Adipocyte (in vitro differentiated cells): ENCODE measurements around the gene CTXN1.
"Not testable (repeated sequence)": the region's sequence is repeated elsewhere in the genome, so short reads cannot be mapped to it uniquely, and the experiment has no call there.

Experiments
- DNase-seq: peaks from one replicate; pipeline ENCODE4 v3.0.0-alpha.2; 2015; ENCODE audit warnings: low read depth
- H3K27me3 ChIP-seq: replicated peaks from 2 replicates; pipeline ENCODE4 v1.7.0; 2013; ENCODE audit warnings: mild to moderate bottlenecking, low read length, moderate library complexity; ENCODE audit not compliant: control insufficient read depth, insufficient read depth
- H3K36me3 ChIP-seq: 2 replicates; pipeline ENCODE4 v1.7.0; 2013; ENCODE audit warnings: low read length, mild to moderate bottlenecking, moderate library complexity; ENCODE audit not compliant: control insufficient read depth, insufficient read depth, severe bottlenecking
- H3K4me1 ChIP-seq: 2 replicates; pipeline ENCODE4 v1.7.0; 2013; ENCODE audit warnings: mild to moderate bottlenecking, low read length, moderate library complexity; ENCODE audit not compliant: control insufficient read depth, insufficient read depth
- H3K4me3 ChIP-seq: 2 replicates; pipeline ENCODE4 v1.7.0; 2013; ENCODE audit warnings: mild to moderate bottlenecking, low read length, moderate library complexity
- H3K9ac ChIP-seq: 2 replicates; pipeline ENCODE4 v1.7.0; 2013; ENCODE audit warnings: mild to moderate bottlenecking, low read length, moderate library complexity
- H3K9me3 ChIP-seq: 2 replicates; pipeline ENCODE4 v1.7.0; 2013; ENCODE audit warnings: mild to moderate bottlenecking, low read length, moderate library complexity; ENCODE audit not compliant: control insufficient read depth

Gene CTXN1

DNA sequence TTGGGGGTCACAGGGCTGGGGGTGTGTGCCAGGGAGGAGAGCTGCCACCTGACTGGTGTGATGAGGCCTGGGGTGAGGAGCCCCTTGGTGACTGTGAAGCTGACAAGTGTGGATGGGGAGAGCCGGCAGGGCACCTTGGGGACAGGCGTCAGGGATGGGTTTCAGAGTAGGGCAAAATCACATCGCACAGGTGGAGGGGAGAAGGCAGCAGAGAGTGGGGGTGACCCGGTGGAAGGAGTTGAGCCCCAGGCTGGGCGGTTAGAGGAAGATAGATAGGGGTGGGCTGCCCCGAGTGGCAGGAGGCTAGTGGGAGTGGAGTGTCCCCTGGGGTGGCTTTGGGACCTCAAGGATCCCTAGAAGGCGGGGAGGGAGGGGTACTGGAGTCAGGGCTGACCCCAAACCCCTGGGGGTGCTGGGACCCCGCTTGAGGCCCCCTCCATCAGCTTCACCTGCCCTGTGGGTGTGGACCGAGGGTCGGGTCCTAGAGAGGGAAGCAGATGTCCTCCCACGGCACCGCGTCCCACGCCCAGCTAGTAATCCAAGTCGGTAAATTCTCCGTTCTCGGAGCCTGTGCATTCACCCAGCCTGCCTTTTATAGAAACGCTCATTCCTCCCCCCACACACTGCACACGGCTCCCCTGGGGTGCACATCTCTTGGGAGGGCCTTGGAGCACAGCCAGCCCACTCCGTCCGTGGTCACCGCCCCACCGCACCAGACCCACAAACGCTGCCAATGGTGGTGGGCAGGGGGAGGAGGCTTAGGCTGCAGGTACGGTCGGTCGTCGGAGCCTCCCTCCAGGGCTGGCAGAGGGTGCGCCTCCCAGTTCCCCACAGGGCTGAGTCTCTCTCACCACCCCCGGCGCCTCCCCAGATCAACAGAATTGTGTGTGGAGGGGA lies 2.4 kb downstream of the CTXN1 start:
- Histone ChIP-seq H3K9me3 (no peaks in the 10 kb centered on the region), H3K36me3 (peaks cover 12% of the 10 kb centered on the region), H3K4me3 (no peak overlapping the region), H3K27me3 (no peaks in the 10 kb centered on the region), H3K9ac (peak overlapping the region; percentile 42), H3K4me1 (peaks cover 30% of the 10 kb centered on the region)
- DNase-seq, result no peak

DNA sequence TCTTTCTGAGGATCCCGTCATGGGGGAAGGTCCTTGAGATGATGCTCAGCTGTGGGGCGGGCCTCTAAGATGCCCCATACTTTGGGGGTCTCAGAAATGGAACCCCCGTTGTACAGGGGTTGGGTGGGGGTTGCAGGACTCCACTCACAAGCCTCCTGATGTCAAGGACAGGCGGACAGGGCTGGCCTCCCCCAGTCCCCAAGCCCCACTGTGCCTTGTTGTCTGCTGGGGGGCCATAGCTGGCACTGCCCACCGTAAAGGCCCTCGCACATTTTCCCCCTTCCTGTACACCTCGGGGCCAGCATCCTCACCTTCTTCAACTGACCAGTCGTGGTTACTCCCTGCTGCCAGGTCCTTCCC lies 3.1 kb downstream of the CTXN1 start:
- H3K4me3 ChIP-seq, result no peak overlapping the region
- peak overlapping the region; percentile 42 for H3K9ac ChIP-seq
- no peak for DNase-seq
- peaks cover 12% of the 10 kb centered on the region for H3K36me3 ChIP-seq
- no peaks in the 10 kb centered on the region for H3K9me3 ChIP-seq
- peaks cover 24% of the 10 kb centered on the region for H3K4me1 ChIP-seq
- no peaks in the 10 kb centered on the region for H3K27me3 ChIP-seq

DNA sequence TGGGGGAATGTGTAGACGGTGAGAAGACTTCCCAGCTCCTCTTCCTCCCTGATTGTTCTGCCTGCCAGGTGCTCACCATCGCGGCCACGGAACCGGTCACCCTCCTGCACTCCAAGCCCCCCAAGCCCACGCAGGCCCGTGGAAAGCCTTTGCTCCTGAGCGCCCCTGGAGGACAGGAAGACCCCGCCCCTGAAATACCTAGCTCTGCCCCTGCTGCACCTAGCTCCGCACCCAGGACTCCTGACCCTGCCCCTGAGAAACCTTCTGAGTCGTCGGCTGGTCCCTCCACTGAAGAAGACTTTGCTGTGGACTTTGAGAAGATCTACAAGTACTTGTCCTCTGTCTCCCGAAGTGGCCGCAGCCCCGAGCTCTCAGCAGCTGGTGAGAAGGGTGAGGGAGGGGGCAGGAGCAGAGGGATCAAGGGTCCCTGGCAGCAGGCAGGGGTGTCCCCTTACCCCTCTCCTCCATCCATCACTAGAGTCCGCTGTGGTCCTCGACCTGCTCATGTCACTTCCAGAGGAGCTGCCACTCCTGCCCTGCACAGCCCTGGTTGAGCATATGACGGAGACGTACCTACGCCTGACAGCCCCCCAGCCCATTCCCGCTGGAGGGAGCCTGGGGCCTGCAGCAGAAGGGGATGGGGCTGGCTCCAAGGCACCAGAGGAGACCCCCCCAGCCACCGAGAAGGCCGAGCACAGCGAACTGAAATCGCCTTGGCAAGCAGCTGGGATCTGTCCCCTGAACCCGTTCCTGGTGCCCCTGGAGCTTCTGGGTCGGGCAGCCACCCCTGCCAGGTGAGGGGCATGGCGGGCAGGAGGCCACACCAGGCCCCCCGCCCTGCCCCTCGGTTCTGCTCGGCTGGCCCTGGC lies 3.7 kb downstream of the CTXN1 start:
- Histone ChIP-seq H3K9me3 (no peaks in the 10 kb centered on the region), H3K27me3 (no peaks in the 10 kb centered on the region), H3K4me1 (peaks cover 24% of the 10 kb centered on the region), H3K4me3 (peak overlapping the region; percentile 87), H3K36me3 (peaks cover 12% of the 10 kb centered on the region), H3K9ac (peak overlapping the region; percentile 86)
- no peak for DNase-seq

DNA sequence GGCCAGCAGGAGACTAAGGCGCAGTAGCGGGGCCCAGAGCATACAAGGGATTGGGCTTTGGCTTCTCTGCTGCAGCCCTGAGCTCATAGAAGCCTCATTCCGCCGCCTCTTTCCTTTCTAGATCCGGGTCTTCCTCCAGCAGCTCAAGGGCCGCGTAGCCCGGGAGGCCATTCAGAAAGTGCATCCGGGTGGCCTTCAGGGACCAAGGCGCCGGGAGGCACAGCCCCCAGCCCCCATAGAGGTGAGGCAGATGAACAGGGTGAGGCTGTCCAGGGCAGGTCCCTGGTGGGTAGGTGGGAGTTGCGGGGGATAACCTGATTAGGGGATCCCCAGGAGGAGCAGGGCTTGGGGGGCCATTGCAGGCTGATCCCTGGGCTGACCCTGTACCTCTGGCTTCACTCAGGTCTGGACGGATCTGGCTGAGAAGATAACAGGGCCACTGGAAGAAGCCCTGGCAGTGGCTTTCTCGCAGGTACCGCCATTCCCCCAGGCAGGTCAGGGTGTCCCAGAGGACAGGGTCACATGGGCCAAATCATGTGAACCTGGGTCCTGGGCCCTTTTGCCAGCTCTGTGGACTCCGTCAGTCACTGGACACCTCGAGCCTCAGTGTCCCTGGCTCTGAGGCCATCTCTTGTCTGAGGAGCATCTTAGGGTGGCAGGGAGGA lies 4.5 kb downstream of the CTXN1 start:
- Histone ChIP-seq H3K36me3 (peaks cover 12% of the 10 kb centered on the region), H3K9ac (peak overlapping the region; percentile 86), H3K9me3 (no peaks in the 10 kb centered on the region), H3K27me3 (no peaks in the 10 kb centered on the region), H3K4me3 (peak overlapping the region; percentile 87), H3K4me1 (peaks cover 18% of the 10 kb centered on the region)
- DNase-seq, result no peak

DNA sequence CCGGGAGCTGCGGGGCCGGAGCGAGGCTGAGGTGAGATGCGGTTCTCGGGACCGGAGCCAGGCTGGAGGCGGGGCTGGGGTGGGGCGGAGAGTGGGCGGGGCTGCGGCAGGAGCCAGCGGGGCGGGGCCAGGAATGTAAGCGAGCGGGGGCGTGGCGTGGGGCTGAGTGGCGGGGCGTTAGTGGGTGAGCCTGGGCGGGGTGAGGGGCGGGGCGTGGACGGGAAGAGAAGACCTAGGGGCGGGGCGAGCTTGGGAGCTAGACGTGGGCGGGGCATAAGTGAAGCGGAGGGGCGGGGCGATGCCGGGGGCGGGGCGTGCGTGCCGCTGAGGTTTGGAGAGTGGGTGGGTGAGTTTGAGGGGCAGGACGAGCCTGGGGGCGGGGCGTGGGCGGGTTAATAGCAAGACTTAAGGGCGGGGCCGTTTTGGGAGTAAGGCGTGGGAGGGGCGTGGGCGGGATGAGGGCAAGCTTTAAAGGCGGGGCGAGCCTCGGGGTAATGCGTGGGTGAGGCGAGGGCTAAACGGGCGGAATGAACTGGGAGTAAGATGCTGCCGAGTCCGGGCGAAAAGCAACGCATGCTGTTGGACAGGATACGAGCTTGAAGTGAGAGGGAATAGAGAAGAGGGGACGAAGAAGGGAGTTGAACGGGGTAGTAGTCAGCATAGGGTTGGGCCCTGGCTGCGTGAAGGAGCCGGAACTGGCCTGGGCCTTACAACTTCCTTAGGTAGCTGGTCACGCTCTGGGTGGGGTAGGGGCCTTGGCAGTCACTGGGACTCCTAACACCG lies 5.2 kb downstream of the CTXN1 start:
- peak overlapping the region; percentile 87 for H3K4me3 ChIP-seq
- H3K9me3 ChIP-seq, result no peaks in the 10 kb centered on the region
- H3K4me1 ChIP-seq, result peaks cover 18% of the 10 kb centered on the region
- no peaks in the 10 kb centered on the region for H3K27me3 ChIP-seq
- peak overlapping the region; percentile 86 for H3K9ac ChIP-seq
- DNase-seq, result peak; percentile 100
- peaks cover 12% of the 10 kb centered on the region for H3K36me3 ChIP-seq

DNA sequence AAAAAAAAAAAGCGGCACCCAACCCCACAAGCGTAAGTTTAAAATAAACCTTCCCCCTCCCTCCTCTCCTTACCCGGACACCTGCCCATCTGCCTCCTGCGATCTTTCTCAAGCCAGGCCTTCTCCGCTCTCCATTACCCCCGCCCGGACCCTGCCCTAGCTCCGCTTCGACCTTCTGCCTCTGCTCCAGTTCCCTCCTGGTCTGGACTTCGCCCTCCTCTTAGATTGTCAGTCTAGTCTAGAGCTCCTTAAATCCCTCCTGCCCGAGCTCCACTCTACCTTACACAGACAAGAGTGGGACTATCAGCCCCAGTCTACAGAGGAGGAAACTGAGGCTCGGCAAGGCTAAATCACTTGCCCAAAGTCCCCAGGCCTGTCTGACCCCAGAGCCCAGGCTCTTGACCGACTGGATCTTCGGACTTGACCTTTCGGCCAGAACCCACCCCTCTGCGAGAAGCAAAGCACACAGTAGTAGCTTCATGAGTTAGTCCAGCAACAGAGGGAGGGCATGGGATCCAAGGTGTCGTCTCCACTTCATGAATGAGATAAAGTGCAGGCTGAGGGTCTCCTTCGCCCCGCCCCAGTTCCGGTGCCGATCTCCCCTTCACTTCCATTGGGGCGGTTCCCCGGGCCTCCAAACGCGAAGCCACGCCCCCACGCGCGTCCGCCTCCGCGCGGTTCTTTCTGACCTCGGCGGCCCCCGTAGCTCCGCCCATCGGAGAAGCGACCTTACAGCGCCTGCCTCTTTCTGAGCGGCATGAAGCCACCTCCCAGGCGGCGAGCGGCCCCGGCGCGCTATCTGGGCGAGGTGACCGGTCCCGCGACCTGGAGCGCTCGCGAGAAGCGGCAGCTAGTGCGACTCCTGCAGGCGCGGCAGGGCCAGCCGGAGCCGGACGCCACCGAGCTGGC lies 6.1 kb downstream of the CTXN1 start, which contains the start of gene SNAPC2:
TSS of gene SNAPC2 (plus strand) at position 729 of the 909 bp plus-strand sequence. CDS start at position 758, 29 bp downstream.
- no peaks in the 10 kb centered on the region for H3K27me3 ChIP-seq
- H3K4me1 ChIP-seq, result peaks cover 21% of the 10 kb centered on the region
- H3K4me3 ChIP-seq, result peak within 1 kb of the TSS; percentile 87
- no peaks in the 10 kb centered on the region for H3K9me3 ChIP-seq
- peak; percentile 95 for DNase-seq
- peak within 1 kb of the TSS; percentile 86 for H3K9ac ChIP-seq
- peaks cover 12% of the 10 kb centered on the region for H3K36me3 ChIP-seq

DNA sequence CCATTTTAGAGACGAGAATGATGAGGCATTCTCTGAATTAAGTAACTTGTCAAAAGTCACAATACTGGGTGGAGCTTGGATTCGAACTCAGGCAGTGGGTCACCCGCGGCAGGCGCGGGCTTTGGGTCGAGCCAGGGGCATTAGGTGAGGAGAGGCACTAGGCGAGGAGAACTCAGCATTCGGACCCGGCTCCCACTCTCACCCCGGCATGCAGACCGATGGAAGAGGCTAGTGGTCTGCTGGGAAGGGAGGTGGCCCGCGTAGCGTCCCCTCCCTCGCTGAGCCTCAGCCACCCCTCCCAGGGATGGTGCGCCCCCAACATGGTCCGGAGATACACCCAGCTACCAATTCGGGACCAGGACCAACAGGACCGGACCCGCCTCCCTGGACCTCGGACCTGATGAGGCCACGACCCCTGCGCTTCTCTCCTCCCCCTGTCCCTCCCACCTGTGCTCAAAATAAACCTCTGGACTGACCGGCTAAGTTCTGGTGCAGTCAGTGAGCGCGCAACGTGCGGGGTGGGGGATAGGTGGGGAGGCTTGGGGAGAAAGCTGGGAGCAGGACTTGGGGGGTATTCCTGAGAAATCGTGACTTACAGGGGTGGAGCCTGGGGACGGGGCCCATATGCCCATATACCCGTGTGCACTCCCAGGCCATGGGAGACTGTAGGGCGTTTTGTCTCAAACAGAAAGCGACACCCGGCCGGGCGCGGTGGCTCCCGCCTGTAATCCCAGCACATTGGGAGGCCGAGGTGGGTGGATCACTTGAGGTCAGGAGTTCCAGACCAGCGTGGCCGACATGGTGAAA lies 7.1 kb downstream of the CTXN1 start:
- no peak overlapping the region for H3K4me3 ChIP-seq
- H3K36me3 ChIP-seq, result peaks cover 12% of the 10 kb centered on the region
- H3K9ac ChIP-seq, result no peak overlapping the region
- no peaks in the 10 kb centered on the region for H3K9me3 ChIP-seq
- no peak for DNase-seq
- peaks cover 21% of the 10 kb centered on the region for H3K4me1 ChIP-seq
- no peaks in the 10 kb centered on the region for H3K27me3 ChIP-seq

DNA sequence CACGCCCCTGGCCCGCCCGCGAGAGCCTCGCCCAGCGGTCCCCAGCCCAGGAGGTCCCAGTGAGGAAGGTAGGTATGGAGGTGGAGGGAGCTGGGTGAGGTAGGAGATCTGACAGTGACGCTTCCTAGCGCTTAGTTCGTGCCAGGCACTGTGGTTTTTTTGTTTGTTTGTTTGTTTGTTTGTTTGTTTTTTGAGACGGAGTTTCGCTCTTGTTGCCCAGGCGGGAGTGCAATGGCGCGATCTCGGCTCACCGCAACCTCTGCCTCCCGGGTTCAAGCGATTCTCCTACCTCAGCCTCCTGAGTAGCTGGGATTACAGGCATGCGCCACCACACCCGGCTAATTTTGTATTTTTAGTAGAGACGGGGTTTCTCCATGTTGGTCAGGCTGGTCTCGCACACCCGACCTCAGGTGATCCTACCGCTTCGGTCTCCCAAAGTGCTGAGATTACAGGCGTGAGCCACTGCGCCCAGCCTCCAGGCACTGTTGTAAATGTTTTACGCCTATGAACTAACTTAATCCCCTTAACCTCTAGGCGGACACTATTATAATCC lies 7.8 kb downstream of the CTXN1 start:
- not testable (repeated sequence) for DNase-seq, H3K36me3 ChIP-seq, H3K9ac ChIP-seq, H3K27me3 ChIP-seq, H3K9me3 ChIP-seq
- peaks cover 21% of the 10 kb centered on the region for H3K4me1 ChIP-seq
- H3K4me3 ChIP-seq, result peak overlapping the region; percentile 55

DNA sequence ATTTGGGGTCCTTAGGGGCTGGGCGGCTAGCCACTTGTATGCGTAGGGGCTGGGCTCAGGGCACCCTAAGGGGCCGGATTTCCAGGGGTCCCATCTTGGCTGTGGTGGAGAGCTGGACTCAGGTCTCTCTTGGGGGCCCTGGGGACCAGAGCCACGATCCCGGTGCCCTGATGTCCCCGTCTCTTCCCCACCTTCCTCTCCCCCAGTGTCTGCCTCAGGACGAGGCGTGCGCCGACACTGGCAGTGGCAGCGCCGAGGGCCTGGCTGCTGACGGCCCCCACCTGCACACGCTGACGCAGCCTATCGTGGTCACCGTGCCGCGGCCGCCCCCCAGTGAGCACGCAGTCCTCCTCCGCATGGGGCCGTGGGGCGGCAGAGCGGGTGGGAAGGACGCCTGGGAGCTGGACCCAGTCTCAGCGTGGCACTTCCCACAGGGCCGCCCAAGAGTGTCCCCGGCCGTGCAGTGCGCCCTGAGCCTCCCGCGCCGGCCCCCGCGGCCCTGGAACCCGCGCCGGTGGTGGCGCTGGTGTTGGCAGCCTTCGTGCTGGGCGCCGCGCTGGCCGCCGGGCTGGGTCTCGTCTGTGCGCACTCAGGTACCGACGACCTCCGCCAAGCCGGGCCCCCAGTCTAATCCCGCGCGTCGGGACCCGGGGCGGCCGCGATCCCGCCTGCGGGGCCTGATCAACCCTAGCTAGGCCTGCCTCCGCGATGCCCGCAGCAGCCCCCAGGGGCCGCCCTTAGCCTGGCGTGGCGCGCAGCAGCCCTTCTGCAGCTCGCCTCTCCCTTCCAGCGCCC lies 8.5 kb downstream of the CTXN1 start:
- H3K9me3 ChIP-seq, result no peaks in the 10 kb centered on the region
- peaks cover 9% of the 10 kb centered on the region for H3K36me3 ChIP-seq
- peaks cover 21% of the 10 kb centered on the region for H3K4me1 ChIP-seq
- no peaks in the 10 kb centered on the region for H3K27me3 ChIP-seq
- peak; percentile 88 for DNase-seq
- peak overlapping the region; percentile 52 for H3K9ac ChIP-seq
- peak overlapping the region; percentile 55 for H3K4me3 ChIP-seq
